CD4-positive, alpha-beta T cell treated with Interleukin-1 beta for 1 hour (primary cell): Measurements from ENCODE around the gene IL31RA.

Experiments
- DNase-seq, 2 donors: peaks; one replicate each; pipeline ENCODE4 v3.0.0-alpha.2; 2020 to 2022

The IL31RA gene

GRCh38 chr5:55860709-55861108 is 9.6 kb downstream of the IL31RA start:
- DNase-seq, result no peak

- peak in 1 of 2 donors; percentile 12 for DNase-seq
These were observed 13.7 kb downstream of the IL31RA start for GRCh38 chr5:55864606-55865541.

GRCh38 chr5:55865831-55866230 is 14.7 kb downstream of the IL31RA start:
- DNase-seq, result no peak

- no peak for DNase-seq
These were observed 15.3 kb downstream of the IL31RA start for GRCh38 chr5:55866485-55866884.

GRCh38 chr5:55866934-55867333 is 15.8 kb downstream of the IL31RA start:
- no peak for DNase-seq

- DNase-seq, result peak in 1 of 2 donors; percentile 51
These were observed 17.7 kb downstream of the IL31RA start for GRCh38 chr5:55868846-55869245.

GRCh38 chr5:55869847-55870246 is 18.7 kb downstream of the IL31RA start:
- no peak for DNase-seq

GRCh38 chr5:55873234-55873633 is 22.1 kb downstream of the IL31RA start:
- no peak for DNase-seq

GRCh38 chr5:55877655-55878054 is 26.5 kb downstream of the IL31RA start:
- no peak for DNase-seq

- no peak for DNase-seq
These were observed 29.3 kb downstream of the IL31RA start for GRCh38 chr5:55880453-55880852.

GRCh38 chr5:55885359-55885758 is 34.2 kb downstream of the IL31RA start:
- DNase-seq, result no peak

- no peak for DNase-seq
These were observed 37.0 kb downstream of the IL31RA start for GRCh38 chr5:55888205-55888604.

- no peak for DNase-seq
These were observed 41.3 kb downstream of the IL31RA start for GRCh38 chr5:55892479-55892878.

- no peak for DNase-seq
These were observed 43.0 kb downstream of the IL31RA start for GRCh38 chr5:55894135-55894534.

- no peak for DNase-seq
These were observed 44.2 kb downstream of the IL31RA start for GRCh38 chr5:55895346-55895745.

GRCh38 chr5:55896238-55896637 is 45.1 kb downstream of the IL31RA start:
- DNase-seq, result no peak

- no peak for DNase-seq
These were observed 45.5 kb downstream of the IL31RA start for GRCh38 chr5:55896663-55897062.

GRCh38 chr5:55897206-55897894 is 46.2 kb downstream of the IL31RA start:
- no peak for DNase-seq

GRCh38 chr5:55897905-55898304 is 46.7 kb downstream of the IL31RA start:
- no peak for DNase-seq

GRCh38 chr5:55899344-55899743 is 48.2 kb downstream of the IL31RA start:
- DNase-seq, result no peak

- DNase-seq, result no peak
These were observed 48.9 kb downstream of the IL31RA start for GRCh38 chr5:55900068-55900467.

- DNase-seq, result no peak
These were observed 49.6 kb downstream of the IL31RA start for GRCh38 chr5:55900776-55901175.

- DNase-seq, result no peak
These were observed 51.5 kb downstream of the IL31RA start for GRCh38 chr5:55902696-55903095.

- peak; percentile 67 to 80 for DNase-seq
These were observed 52.1 kb downstream of the IL31RA start for GRCh38 chr5:55903121-55903701.
